SK-N-SH treated with all-trans-retinoic acid at 6 μM for 48 hours (cell line): ENCODE results near the gene CCNJ.
A peak's percentile ranks its signal among the peaks of the same experiment; 100 is the strongest.

ENCODE experiments used
- ATAC-seq: fragments of 200-7000 bp; cut with Tn5 transposase; 3 replicates; pipeline ENCODE4 v1.9.1; 2020; ENCODE audit warnings: mild to moderate bottlenecking, moderate library complexity
- ARNTL ChIP-seq: fragments of 450-650 bp; formaldehyde crosslinking; IDR thresholded peaks from 2 replicates; pipeline ENCODE4 v1.5.0; 2020; ENCODE audit warnings: low read depth, mild to moderate bottlenecking, moderate library complexity, borderline replicate concordance
- BACH2 ChIP-seq: fragments of 250-450 bp; sonication (Bioruptor Pico); IDR thresholded peaks from 2 replicates; pipeline ENCODE4 v1.9.0; 2021; ENCODE audit warnings: mild to moderate bottlenecking, borderline replicate concordance
- CREB5 ChIP-seq: fragments of 250-450 bp; sonication (Bioruptor Pico); IDR thresholded peaks from 2 replicates; pipeline ENCODE4 v1.5.1; 2020; ENCODE audit warnings: low read depth, mild to moderate bottlenecking, moderate library complexity
- CSDC2 ChIP-seq: fragments of 250-450 bp; sonication (Bioruptor Pico); IDR thresholded peaks from 2 replicates; pipeline ENCODE4 v1.5.0; 2020; ENCODE audit warnings: mild to moderate bottlenecking, moderate library complexity
- CSRNP3 ChIP-seq: fragments of 250-450 bp; sonication (Bioruptor Pico); IDR thresholded peaks from 2 replicates; pipeline ENCODE4 v1.5.1; 2021; ENCODE audit warnings: mild to moderate bottlenecking, moderate library complexity
- ESRRG ChIP-seq: fragments of 250-450 bp; sonication (Bioruptor Pico); IDR thresholded peaks from 2 replicates; pipeline ENCODE4 v1.6.1; 2021; ENCODE audit warnings: mild to moderate bottlenecking
- GLIS3 ChIP-seq: fragments of 250-450 bp; sonication (Bioruptor Pico); IDR thresholded peaks from 2 replicates; pipeline ENCODE4 v1.5.0; 2020; ENCODE audit warnings: mild to moderate bottlenecking, moderate library complexity
- ISL1 ChIP-seq: fragments of 250-450 bp; sonication (Bioruptor Pico); IDR thresholded peaks from 2 replicates; pipeline ENCODE4 v2.1.2; 2022; ENCODE audit warnings: mild to moderate bottlenecking, moderate library complexity
- OSR1 ChIP-seq: fragments of 250-450 bp; sonication (Bioruptor Pico); IDR thresholded peaks from 2 replicates; pipeline ENCODE4 v1.8.0; 2022; ENCODE audit warnings: moderate library complexity, mild to moderate bottlenecking, inconsistent platforms
- PATZ1 ChIP-seq: fragments of 250-450 bp; sonication (Bioruptor Pico); IDR thresholded peaks from 2 replicates; pipeline ENCODE4 v1.8.0; 2020; ENCODE audit warnings: mild to moderate bottlenecking, moderate library complexity, borderline replicate concordance
- POU6F1 ChIP-seq: fragments of 250-450 bp; sonication (Bioruptor Pico); IDR thresholded peaks from 2 replicates; pipeline ENCODE4 v1.8.0; 2021; ENCODE audit warnings: low read depth, mild to moderate bottlenecking, moderate library complexity, borderline replicate concordance
- PPARA ChIP-seq: fragments of 250-450 bp; sonication (Bioruptor Pico); IDR thresholded peaks from 2 replicates; pipeline ENCODE4 v1.5.0; 2020; ENCODE audit warnings: mild to moderate bottlenecking, borderline replicate concordance
- RARB ChIP-seq: fragments of 250-450 bp; sonication (Bioruptor Pico); IDR thresholded peaks from 2 replicates; pipeline ENCODE4 v1.8.0; 2021; ENCODE audit warnings: mild to moderate bottlenecking, moderate library complexity
- SNAI2 ChIP-seq: fragments of 250-450 bp; sonication (Bioruptor Pico); IDR thresholded peaks from 2 replicates; pipeline ENCODE4 v1.5.0; 2020; ENCODE audit warnings: mild to moderate bottlenecking, moderate library complexity
- TCF4 ChIP-seq: fragments of 250-450 bp; sonication (Bioruptor Pico); IDR thresholded peaks from 2 replicates; pipeline ENCODE4 v1.8.0; 2021; ENCODE audit warnings: mild to moderate bottlenecking, moderate library complexity, borderline replicate concordance
- TOX ChIP-seq: fragments of 250-450 bp; sonication (Bioruptor Pico); IDR thresholded peaks from 2 replicates; pipeline ENCODE4 v1.8.0; 2021; ENCODE audit warnings: mild to moderate bottlenecking, moderate library complexity, borderline replicate concordance
- TSHZ2 ChIP-seq: fragments of 250-450 bp; sonication (Bioruptor Pico); IDR thresholded peaks from 2 replicates; pipeline ENCODE4 v1.5.0; 2020; ENCODE audit warnings: mild to moderate bottlenecking, moderate library complexity
- ZC3H10 ChIP-seq: fragments of 250-450 bp; sonication (Bioruptor Pico); IDR thresholded peaks from 2 replicates; pipeline ENCODE4 v1.5.1; 2021; ENCODE audit warnings: mild to moderate bottlenecking, moderate library complexity
- ZFP3 ChIP-seq: fragments of 250-450 bp; sonication (Bioruptor Pico); IDR thresholded peaks from 2 replicates; pipeline ENCODE4 v1.5.0; 2020; ENCODE audit warnings: mild to moderate bottlenecking, moderate library complexity
- ZFP30 ChIP-seq: fragments of 450-650 bp; formaldehyde crosslinking; IDR thresholded peaks from 2 replicates; pipeline ENCODE4 v1.5.0; 2022; ENCODE audit warnings: mild to moderate bottlenecking, moderate library complexity
- ZNF565 ChIP-seq: fragments of 450-650 bp; formaldehyde crosslinking; conservative IDR thresholded peaks from 2 replicates; pipeline ENCODE4 v1.5.0; 2020; ENCODE audit warnings: low read depth, mild to moderate bottlenecking, moderate library complexity
- ZNF70 ChIP-seq: fragments of 450-650 bp; formaldehyde crosslinking; IDR thresholded peaks from 2 replicates; pipeline ENCODE4 v1.5.0; 2020; ENCODE audit warnings: mild to moderate bottlenecking, moderate library complexity
- ZNF8 ChIP-seq: fragments of 450-650 bp; formaldehyde crosslinking; IDR thresholded peaks from 2 replicates; pipeline ENCODE4 v1.5.0; 2020; ENCODE audit warnings: mild to moderate bottlenecking, moderate library complexity

CCNJ gene

GRCh38 chr10:96089116-96089515 lies 45.7 kb downstream of the CCNJ start:
- no peak for ATAC-seq
- TF ChIP-seq BACH2 (CRISPR knock-in tag) (no peak), ZFP30 (CRISPR knock-in tag) (no peak), RARB (CRISPR knock-in tag) (no peak), OSR1 (CRISPR knock-in tag) (no peak), POU6F1 (CRISPR knock-in tag) (no peak), ZNF70 (CRISPR knock-in tag) (no peak), ZC3H10 (CRISPR knock-in tag) (no peak), ZFP3 (CRISPR knock-in tag) (no peak), ESRRG (CRISPR knock-in tag) (no peak), ZNF565 (CRISPR knock-in tag) (no peak)

- TF ChIP-seq ZFP30 (CRISPR knock-in tag) (peak; percentile 15; the same call in 1 of the 2 replicates), ZNF70 (CRISPR knock-in tag) (peak; percentile 21; the same call in 1 of the 2 replicates), TSHZ2 (CRISPR knock-in tag) (peak; percentile 75), TCF4 (CRISPR knock-in tag) (peak; percentile 19; the same call in 1 of the 2 replicates), TOX (CRISPR knock-in tag) (0 out of 2 replicates have a peak, but pooled peaks have one; percentile 52), GLIS3 (no peak), ZFP3 (CRISPR knock-in tag) (peak; percentile 52; the same call in 1 of the 2 replicates), SNAI2 (CRISPR knock-in tag) (peak; percentile 77; the same call in 1 of the 2 replicates), PPARA (CRISPR knock-in tag) (no peak), ISL1 (CRISPR knock-in tag) (peak; percentile 48), BACH2 (CRISPR knock-in tag) (0 out of 2 replicates have a peak, but pooled peaks have one; percentile 60), ZC3H10 (CRISPR knock-in tag) (0 out of 2 replicates have a peak, but pooled peaks have one; percentile 18), CSRNP3 (CRISPR knock-in tag) (no peak), ZNF565 (CRISPR knock-in tag) (peak; percentile 90), CREB5 (no peak), PATZ1 (CRISPR knock-in tag) (peak; percentile 83; the same call in 1 of the 2 replicates), OSR1 (CRISPR knock-in tag) (peak; percentile 69; the same call in 1 of the 2 replicates), POU6F1 (CRISPR knock-in tag) (0 out of 2 replicates have a peak, but pooled peaks have one; percentile 72), RARB (CRISPR knock-in tag) (peak; percentile 83; the same call in 1 of the 2 replicates), ARNTL (CRISPR knock-in tag) (peak; percentile 50; the same call in 1 of the 2 replicates), CSDC2 (peak; percentile 94; the same call in 1 of the 2 replicates), ZNF8 (CRISPR knock-in tag) (peak; percentile 55), ESRRG (CRISPR knock-in tag) (no peak)
- ATAC-seq = peak; percentile 97
Measured at GRCh38 chr10:96089670-96090462, 46.5 kb downstream of the CCNJ start.
